ENCODE results near the gene USH1G.
"Not testable (repeated sequence)": the region's sequence is repeated elsewhere in the genome, so short reads cannot be mapped to it uniquely, and the experiment has no call there.

USH1G gene

GRCh38 chr17:74881073-74881472, 42.0 kb downstream of the USH1G start:
- in situ Hi-C loops (cut with MboI; ENCODE audit: low pct_unique_long_range_greater_than_20kb, low sequenced_read_pairs): no loop called here

GRCh38 chr17:74879308-74879707, 43.7 kb downstream of the USH1G start:
- DNase-seq: no peak
- in situ Hi-C loops (cut with MboI; ENCODE audit: low pct_unique_long_range_greater_than_20kb, low sequenced_read_pairs): no loop called here

More at GRCh38 chr17:74881073-74881472, 42.0 kb downstream of the USH1G start:
- DNase-seq: no peak

- in situ Hi-C loops (cut with MboI; ENCODE audit: low pct_unique_long_range_greater_than_20kb, low sequenced_read_pairs): no loop called here
- no peak for DNase-seq
Measured at GRCh38 chr17:74878658-74879057, 44.4 kb downstream of the USH1G start.

- in situ Hi-C loops (cut with MboI; ENCODE audit: low pct_unique_long_range_greater_than_20kb, low sequenced_read_pairs): no loop called here
Measured at GRCh38 chr17:74877592-74878548, 45.2 kb downstream of the USH1G start.

GRCh38 chr17:74875977-74876593, 47.0 kb downstream of the USH1G start:
- no peak for DNase-seq
- in situ Hi-C loops (cut with MboI; ENCODE audit: low pct_unique_long_range_greater_than_20kb, low sequenced_read_pairs): no loop called here

More at GRCh38 chr17:74877592-74878548, 45.2 kb downstream of the USH1G start:
- DNase-seq: no peak

GRCh38 chr17:74875155-74875976, 47.7 kb downstream of the USH1G start:
- no peak for DNase-seq

GRCh38 chr17:74874615-74875037, 48.4 kb downstream of the USH1G start:
- DNase-seq: no peak
- in situ Hi-C loops (cut with MboI; ENCODE audit: low pct_unique_long_range_greater_than_20kb, low sequenced_read_pairs): no loop called here

More at GRCh38 chr17:74875155-74875976, 47.7 kb downstream of the USH1G start:
- in situ Hi-C loops (cut with MboI; ENCODE audit: low pct_unique_long_range_greater_than_20kb, low sequenced_read_pairs): no loop called here

GRCh38 chr17:74873874-74874614, 49.0 kb downstream of the USH1G start:
- no peak for DNase-seq
- in situ Hi-C loops (cut with MboI; ENCODE audit: low pct_unique_long_range_greater_than_20kb, low sequenced_read_pairs): no loop called here

- peak; percentile 100 for DNase-seq
- in situ Hi-C loops (cut with MboI; ENCODE audit: low pct_unique_long_range_greater_than_20kb, low sequenced_read_pairs): no loop called here
Measured at GRCh38 chr17:74873037-74873873, 49.8 kb downstream of the USH1G start.

- in situ Hi-C loops (cut with MboI; ENCODE audit: low pct_unique_long_range_greater_than_20kb, low sequenced_read_pairs): no loop called here
- no peak for DNase-seq
Measured at GRCh38 chr17:74872313-74873036, 50.6 kb downstream of the USH1G start, which contains the start of gene FDXR. Gene FDXR, minus strand, starts transcription at chr17:74872994. Its CDS starts 50 bp downstream, at chr17:74872944.

GRCh38 chr17:74871356-74872076, 51.5 kb downstream of the USH1G start:
- in situ Hi-C loops (cut with MboI; ENCODE audit: low pct_unique_long_range_greater_than_20kb, low sequenced_read_pairs): no loop called here
- DNase-seq: no peak

GRCh38 chr17:74870512-74870911, 52.5 kb downstream of the USH1G start:
- DNase-seq: no peak
- in situ Hi-C loops (cut with MboI; ENCODE audit: low pct_unique_long_range_greater_than_20kb, low sequenced_read_pairs): no loop called here

- DNase-seq; in situ Hi-C loops (cut with MboI; ENCODE audit: low pct_unique_long_range_greater_than_20kb, low sequenced_read_pairs): not testable (repeated sequence)
Measured at GRCh38 chr17:74870028-74870427, 53.0 kb downstream of the USH1G start.

GRCh38 chr17:74868908-74869255, 54.2 kb downstream of the USH1G start:
- DNase-seq: no peak
- in situ Hi-C loops (cut with MboI; ENCODE audit: low pct_unique_long_range_greater_than_20kb, low sequenced_read_pairs): no loop called here

GRCh38 chr17:74868251-74868907, 54.7 kb downstream of the USH1G start:
- DNase-seq: no peak
- in situ Hi-C loops (cut with MboI; ENCODE audit: low pct_unique_long_range_greater_than_20kb, low sequenced_read_pairs): no loop called here

- no peak for DNase-seq
- in situ Hi-C loops (cut with MboI; ENCODE audit: low pct_unique_long_range_greater_than_20kb, low sequenced_read_pairs): no loop called here
Measured at GRCh38 chr17:74866198-74866835, 56.7 kb downstream of the USH1G start.

Measured in KBM-7 (cell line).